Trophoblast cell (in vitro differentiated cells and primary cell): ENCODE results near the gene DAB2.

Experiments used
- DNase-seq, 2 donors: peaks; one replicate each; pipeline ENCODE4 v3.0.0-alpha.2; 2016
- H2AFZ ChIP-seq: 2 replicates; pipeline ENCODE4 v1.6.1; 2013; ENCODE audit warnings: low read length, moderate library complexity, mild to moderate bottlenecking; ENCODE audit not compliant: insufficient read depth, poor library complexity
- H2AK5ac ChIP-seq: 2 replicates; pipeline ENCODE4 v1.6.1; 2013; ENCODE audit warnings: mild to moderate bottlenecking, low read length
- H2BK120ac ChIP-seq: 2 replicates; pipeline ENCODE4 v1.6.1; 2013; ENCODE audit warnings: low read length, mild to moderate bottlenecking, moderate library complexity; ENCODE audit not compliant: insufficient read depth, poor library complexity
- H2BK12ac ChIP-seq: 2 replicates; pipeline ENCODE4 v1.6.1; 2013; ENCODE audit warnings: mild to moderate bottlenecking, low read length, moderate library complexity
- H2BK5ac ChIP-seq: 2 replicates; pipeline ENCODE4 v1.6.1; 2013; ENCODE audit warnings: low read length, low read depth, moderate library complexity, mild to moderate bottlenecking; ENCODE audit not compliant: poor library complexity
- H3K14ac ChIP-seq: 2 replicates; pipeline ENCODE4 v1.6.1; 2013; ENCODE audit warnings: mild to moderate bottlenecking, low read length
- H3K18ac ChIP-seq: 2 replicates; pipeline ENCODE4 v1.6.1; 2013; ENCODE audit warnings: mild to moderate bottlenecking, low read length
- H3K23ac ChIP-seq: 2 replicates; pipeline ENCODE4 v1.6.1; 2013; ENCODE audit warnings: low read length
- H3K27ac ChIP-seq: 2 replicates; pipeline ENCODE4 v1.5.1; 2013; ENCODE audit warnings: low read depth, mild to moderate bottlenecking, inconsistent platforms, low read length, moderate library complexity
- H3K27me3 ChIP-seq: 2 replicates; pipeline ENCODE4 v1.6.1; 2013; ENCODE audit warnings: inconsistent platforms, mild to moderate bottlenecking, low read length, moderate library complexity; ENCODE audit not compliant: insufficient read depth
- H3K36me3 ChIP-seq, 2 experiments: 1 replicate in 1 of 2; 2 replicates in 1 of 2; pipeline ENCODE4 v1.6.1; 2013; ENCODE audit warnings: low read length in 2 of 2, mild to moderate bottlenecking in 2 of 2, moderate library complexity in 1 of 2; ENCODE audit not compliant: insufficient read depth in 2 of 2, control insufficient read depth in 1 of 2
- H3K4ac ChIP-seq: 2 replicates; pipeline ENCODE4 v1.6.1; 2013; ENCODE audit warnings: low read depth, mild to moderate bottlenecking, low read length, moderate library complexity
- H3K4me1 ChIP-seq, 2 experiments: 1 replicate in 1 of 2; 2 replicates in 1 of 2; pipeline ENCODE4 v1.6.1; 2013; ENCODE audit warnings: low read length in 2 of 2, mild to moderate bottlenecking in 2 of 2, moderate library complexity in 1 of 2; ENCODE audit not compliant: insufficient read depth in 2 of 2, control insufficient read depth in 1 of 2
- H3K4me2 ChIP-seq: 2 replicates; pipeline ENCODE4 v1.6.1; 2013; ENCODE audit warnings: inconsistent platforms, mild to moderate bottlenecking, low read length, moderate library complexity
- H3K4me3 ChIP-seq: 2 replicates; pipeline ENCODE4 v1.5.1; 2013; ENCODE audit warnings: mild to moderate bottlenecking, low read depth, low read length, inconsistent platforms
- H3K79me1 ChIP-seq: one replicate; pipeline ENCODE4 v1.6.1; 2013; ENCODE audit warnings: low read length
- H3K79me2 ChIP-seq: 2 replicates; pipeline ENCODE4 v1.6.1; 2013; ENCODE audit warnings: low read length, mild to moderate bottlenecking; ENCODE audit not compliant: control insufficient read depth, insufficient read depth, poor library complexity
- H3K9ac ChIP-seq: 2 replicates; pipeline ENCODE4 v1.6.1; 2013; ENCODE audit warnings: mild to moderate bottlenecking, low read length
- H3K9me3 ChIP-seq: 2 replicates; pipeline ENCODE4 v1.6.1; 2013; ENCODE audit warnings: low read depth, mild to moderate bottlenecking, control low read depth, inconsistent platforms, low read length; ENCODE audit not compliant: insufficient read depth
- H4K12ac ChIP-seq: 2 replicates; pipeline ENCODE4 v1.6.1; 2013; ENCODE audit warnings: low read depth, mild to moderate bottlenecking, low read length, moderate library complexity
- H4K8ac ChIP-seq: 2 replicates; pipeline ENCODE4 v1.6.1; 2013; ENCODE audit warnings: low read depth, mild to moderate bottlenecking, low read length, moderate library complexity
- H4K91ac ChIP-seq: one replicate; pipeline ENCODE4 v1.6.1; 2013; ENCODE audit warnings: low read depth, mild to moderate bottlenecking, low read length, moderate library complexity
- WGBS: extraction: QIAGEN DNeasy Blood & Tissue Kit; methylation state at CpG from one replicate; pipeline ENCODE4 v1.1.7; 2013; ENCODE audit warnings: missing lambda C conversion rate; ENCODE audit not compliant: insufficient read length, insufficient coverage; ENCODE audit errors: extremely low coverage; 5-methylcytosine and 5-hydroxymethylcytosine counted together

Gene DAB2

GRCh38 chr5:39364367-39364766 lies 60.4 kb downstream of the DAB2 start, which contains the start of gene C9:
C9 (minus strand) TSS chr5:39364495; CDS start chr5:39364464, 31 bp downstream.
- no peak for DNase-seq
- H3K79me1 ChIP-seq, result no peaks in the 10 kb centered on the region
- H3K9ac ChIP-seq, result no peak within 1 kb of the TSS
- no peak within 1 kb of the TSS for H2AK5ac ChIP-seq
- no CpG with 5 or more reads among the region's 6 CpGs for WGBS
- no peak within 1 kb of the TSS for H3K27ac ChIP-seq
- no peak within 1 kb of the TSS for H3K23ac ChIP-seq
- no peak within 1 kb of the TSS for H3K4me3 ChIP-seq
- no peak within 1 kb of the TSS for H2AFZ ChIP-seq
- no peak within 1 kb of the TSS for H4K12ac ChIP-seq
- H2BK5ac ChIP-seq, result no peak within 1 kb of the TSS
- H3K18ac ChIP-seq, result no peak within 1 kb of the TSS
- no peak within 1 kb of the TSS for H3K14ac ChIP-seq
- H2BK12ac ChIP-seq, result no peak within 1 kb of the TSS
- H3K9me3 ChIP-seq, result no peaks in the 10 kb centered on the region
- H2BK120ac ChIP-seq, result no peak within 1 kb of the TSS
- no peaks in the 10 kb centered on the region for H3K79me2 ChIP-seq
- no peak within 1 kb of the TSS for H3K4ac ChIP-seq
- no peak within 1 kb of the TSS for H3K4me2 ChIP-seq
- H3K36me3 ChIP-seq, result no peaks in the 10 kb centered on the region
- H3K4me1 ChIP-seq, result peaks cover 2 to 5% of the 10 kb centered on the region in 2 experiments
- H4K8ac ChIP-seq, result no peak within 1 kb of the TSS
- no peak within 1 kb of the TSS for H4K91ac ChIP-seq
- no peaks in the 10 kb centered on the region for H3K27me3 ChIP-seq

- H4K12ac ChIP-seq, result no peak overlapping the region
- H2AFZ ChIP-seq, result no peak overlapping the region
- no peak overlapping the region for H3K27ac ChIP-seq
- H3K23ac ChIP-seq, result no peak overlapping the region
- DNase-seq, result no peak
- H3K4me3 ChIP-seq, result no peak overlapping the region
- H3K36me3 ChIP-seq, result no peaks in the 10 kb centered on the region
- H3K27me3 ChIP-seq, result no peaks in the 10 kb centered on the region
- H3K4ac ChIP-seq, result no peak overlapping the region
- H4K91ac ChIP-seq, result no peak overlapping the region
- no peak overlapping the region for H4K8ac ChIP-seq
- H2AK5ac ChIP-seq, result no peak overlapping the region
- no peak overlapping the region for H2BK5ac ChIP-seq
- no peak overlapping the region for H3K9ac ChIP-seq
- WGBS, result no CpG with 5 or more reads among the region's 4 CpGs
- H3K14ac ChIP-seq, result no peak overlapping the region
- no peak overlapping the region for H2BK12ac ChIP-seq
- H3K4me2 ChIP-seq, result no peak overlapping the region
- H3K9me3 ChIP-seq, result no peaks in the 10 kb centered on the region
- H3K79me1 ChIP-seq, result no peaks in the 10 kb centered on the region
- peaks cover 0 to 3% of the 10 kb centered on the region in 2 experiments for H3K4me1 ChIP-seq
- no peak overlapping the region for H3K18ac ChIP-seq
- no peaks in the 10 kb centered on the region for H3K79me2 ChIP-seq
- no peak overlapping the region for H2BK120ac ChIP-seq
Measured at GRCh38 chr5:39363217-39363616, 61.6 kb downstream of the DAB2 start.

- H3K14ac ChIP-seq, result no peak overlapping the region
- H2BK120ac ChIP-seq, result no peak overlapping the region
- H3K79me1 ChIP-seq, result no peaks in the 10 kb centered on the region
- no peak overlapping the region for H3K4ac ChIP-seq
- no peak overlapping the region for H4K12ac ChIP-seq
- no peak overlapping the region for H2AFZ ChIP-seq
- H2AK5ac ChIP-seq, result no peak overlapping the region
- H3K9me3 ChIP-seq, result no peaks in the 10 kb centered on the region
- no peak overlapping the region for H3K9ac ChIP-seq
- H3K4me1 ChIP-seq, result peaks cover 0 to 3% of the 10 kb centered on the region in 2 experiments
- no peak overlapping the region for H3K4me2 ChIP-seq
- H3K27me3 ChIP-seq, result no peaks in the 10 kb centered on the region
- no peak overlapping the region for H3K4me3 ChIP-seq
- H3K36me3 ChIP-seq, result no peaks in the 10 kb centered on the region
- DNase-seq, result no peak
- H4K91ac ChIP-seq, result no peak overlapping the region
- H3K27ac ChIP-seq, result no peak overlapping the region
- no peak overlapping the region for H3K23ac ChIP-seq
- H2BK12ac ChIP-seq, result no peak overlapping the region
- whole genome bisulfite sequencing, result no CpG with 5 or more reads among the region's 8 CpGs
- no peak overlapping the region for H3K18ac ChIP-seq
- no peaks in the 10 kb centered on the region for H3K79me2 ChIP-seq
- no peak overlapping the region for H2BK5ac ChIP-seq
- H4K8ac ChIP-seq, result no peak overlapping the region
Measured at GRCh38 chr5:39362646-39363045, 62.1 kb downstream of the DAB2 start.

GRCh38 chr5:39361306-39361705 lies 63.5 kb downstream of the DAB2 start:
- peaks cover 0 to 3% of the 10 kb centered on the region in 2 experiments for H3K4me1 ChIP-seq
- H3K18ac ChIP-seq, result no peak overlapping the region
- no peak overlapping the region for H2BK12ac ChIP-seq
- H3K36me3 ChIP-seq, result no peaks in the 10 kb centered on the region
- H3K23ac ChIP-seq, result no peak overlapping the region
- H4K91ac ChIP-seq, result no peak overlapping the region
- no peak overlapping the region for H4K12ac ChIP-seq
- H3K27ac ChIP-seq, result no peak overlapping the region
- no peak overlapping the region for H3K4me3 ChIP-seq
- no peak overlapping the region for H2AFZ ChIP-seq
- H3K9ac ChIP-seq, result no peak overlapping the region
- H3K4ac ChIP-seq, result no peak overlapping the region
- no peak for DNase-seq
- no CpG with 5 or more reads among the region's 4 CpGs for WGBS
- no peak overlapping the region for H4K8ac ChIP-seq
- H3K79me1 ChIP-seq, result no peaks in the 10 kb centered on the region
- no peak overlapping the region for H2BK120ac ChIP-seq
- H3K9me3 ChIP-seq, result no peaks in the 10 kb centered on the region
- no peaks in the 10 kb centered on the region for H3K27me3 ChIP-seq
- H3K4me2 ChIP-seq, result no peak overlapping the region
- H2AK5ac ChIP-seq, result no peak overlapping the region
- no peak overlapping the region for H3K14ac ChIP-seq
- no peak overlapping the region for H2BK5ac ChIP-seq
- no peaks in the 10 kb centered on the region for H3K79me2 ChIP-seq
